Measurements from ENCODE around the gene KIFAP3. TPM values are rescaled to one million over a fixed set of nuclear protein-coding genes. Genes with fewer than 3 reads are reported as not detected.
A peak's percentile ranks its signal among the peaks of the same experiment; 100 is the strongest.

The KIFAP3 gene
- total and polyA plus RNA-seq, 2 of the 8 experiments (the other 6 are each of a cell fraction or from before 2014, with no cell fraction given), result 1.3 to 3.2 TPM

DNA sequence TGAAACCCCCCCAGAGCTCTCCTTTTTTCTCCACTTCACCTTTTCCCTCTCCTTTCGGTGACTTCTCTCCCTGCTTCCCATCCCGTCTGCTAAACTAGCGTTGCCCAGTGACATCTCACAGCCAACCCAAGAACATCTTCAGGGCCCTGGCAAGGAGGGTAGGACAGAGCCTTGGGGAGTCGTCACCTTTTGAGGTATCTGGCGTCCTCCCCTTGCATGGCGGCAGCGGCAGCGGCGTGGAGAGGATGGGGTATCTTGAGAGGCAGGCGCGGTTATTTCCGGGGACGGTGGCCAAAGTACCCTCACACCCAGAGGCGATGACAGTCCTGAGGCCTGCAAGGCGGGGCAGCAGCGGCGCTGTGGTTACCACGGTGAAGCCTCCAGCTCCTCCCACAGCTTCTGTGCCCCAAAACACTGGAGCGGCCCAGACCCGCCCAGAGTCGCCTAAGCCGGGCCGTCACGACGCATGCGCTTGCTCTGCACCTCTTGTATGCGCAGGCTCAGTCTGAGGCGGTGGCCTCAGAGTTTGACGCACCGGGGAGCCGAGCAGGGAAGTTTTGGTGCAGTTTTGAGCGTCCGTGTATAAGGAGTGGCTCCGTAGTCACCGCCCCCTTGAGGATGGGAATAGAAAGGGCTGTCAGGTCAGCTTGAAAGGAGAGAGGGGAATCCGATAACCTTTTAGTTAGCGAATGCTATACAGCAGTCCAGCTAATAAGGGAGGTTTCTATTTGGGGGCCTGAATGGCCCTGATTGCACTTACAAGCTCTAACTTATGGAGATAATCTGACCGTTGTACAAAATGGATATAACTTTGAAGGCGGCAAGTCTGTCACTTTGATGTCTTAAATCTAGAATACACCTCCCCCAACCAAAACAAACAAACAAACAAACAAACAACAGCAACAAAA is at the start of gene KIFAP3 (continued):
- TF ChIP-seq, protein P1, sequence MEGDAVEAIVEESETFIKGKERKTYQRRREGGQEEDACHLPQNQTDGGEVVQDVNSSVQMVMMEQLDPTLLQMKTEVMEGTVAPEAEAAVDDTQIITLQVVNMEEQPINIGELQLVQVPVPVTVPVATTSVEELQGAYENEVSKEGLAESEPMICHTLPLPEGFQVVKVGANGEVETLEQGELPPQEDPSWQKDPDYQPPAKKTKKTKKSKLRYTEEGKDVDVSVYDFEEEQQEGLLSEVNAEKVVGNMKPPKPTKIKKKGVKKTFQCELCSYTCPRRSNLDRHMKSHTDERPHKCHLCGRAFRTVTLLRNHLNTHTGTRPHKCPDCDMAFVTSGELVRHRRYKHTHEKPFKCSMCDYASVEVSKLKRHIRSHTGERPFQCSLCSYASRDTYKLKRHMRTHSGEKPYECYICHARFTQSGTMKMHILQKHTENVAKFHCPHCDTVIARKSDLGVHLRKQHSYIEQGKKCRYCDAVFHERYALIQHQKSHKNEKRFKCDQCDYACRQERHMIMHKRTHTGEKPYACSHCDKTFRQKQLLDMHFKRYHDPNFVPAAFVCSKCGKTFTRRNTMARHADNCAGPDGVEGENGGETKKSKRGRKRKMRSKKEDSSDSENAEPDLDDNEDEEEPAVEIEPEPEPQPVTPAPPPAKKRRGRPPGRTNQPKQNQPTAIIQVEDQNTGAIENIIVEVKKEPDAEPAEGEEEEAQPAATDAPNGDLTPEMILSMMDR (IDR thresholded peaks at IDR 0.05; ENCODE audit: control extremely low read depth in 1 of 3, insufficient read depth in 1 of 3, low read depth in 1 of 3, low read length in 3 of 3), result peak; percentile 42 to 72 (median 61); a peak in 3 of 4 replicates
- TF ChIP-seq BCL11A (IDR thresholded peaks at IDR 0.05; ENCODE audit: low read depth in 2 of 2, low read length in 2 of 2) (no peak), TBP (IDR thresholded peaks at IDR 0.05; ENCODE audit: low read depth, low read length) (peak; percentile 44; the same call in 1 of the 2 replicates), RFX5 (IDR thresholded peaks at IDR 0.05; ENCODE audit: borderline replicate concordance, low read depth, low read length) (no peak), JUND (IDR thresholded peaks at IDR 0.05; ENCODE audit: low read length) (no peak), SUZ12 (IDR thresholded peaks at IDR 0.05; ENCODE audit: low read length) (no peak), RXRA (IDR thresholded peaks at IDR 0.05; ENCODE audit: insufficient read depth, low read depth, low read length) (no peak), SRF (IDR thresholded peaks at IDR 0.05; ENCODE audit: low read depth, low read length) (no peak), YY1 (IDR thresholded peaks at IDR 0.05; ENCODE audit: low read depth, low read length) (no peak), BRCA1 (IDR thresholded peaks at IDR 0.05; ENCODE audit: low read depth, low read length) (no peak), POU5F1 (IDR thresholded peaks at IDR 0.05; ENCODE audit: low read depth, low read length) (no peak), CEBPB (IDR thresholded peaks at IDR 0.05; ENCODE audit: low read depth, low read length) (no peak), PHF8 (conservative IDR thresholded peaks at IDR 0.05; ENCODE audit: low read depth, low read length) (no peak; the same call in 1 of the 2 replicates), JUN (IDR thresholded peaks at IDR 0.05; ENCODE audit: low read depth, low read length) (no peak), CTBP2 (IDR thresholded peaks at IDR 0.05; ENCODE audit: borderline replicate concordance, insufficient read depth, insufficient read length, low read length) (no peak), BACH1 (IDR thresholded peaks at IDR 0.05; ENCODE audit: low read length) (no peak), EGR1 (IDR thresholded peaks at IDR 0.05; ENCODE audit: borderline replicate concordance, low read depth, low read length) (no peak), CBX8 (IDR thresholded peaks at IDR 0.05; ENCODE audit: borderline replicate concordance, low read depth, low read length) (no peak), CHD2 (IDR thresholded peaks at IDR 0.05; ENCODE audit: low read length) (no peak)
- TF ChIP-seq, protein P2, sequence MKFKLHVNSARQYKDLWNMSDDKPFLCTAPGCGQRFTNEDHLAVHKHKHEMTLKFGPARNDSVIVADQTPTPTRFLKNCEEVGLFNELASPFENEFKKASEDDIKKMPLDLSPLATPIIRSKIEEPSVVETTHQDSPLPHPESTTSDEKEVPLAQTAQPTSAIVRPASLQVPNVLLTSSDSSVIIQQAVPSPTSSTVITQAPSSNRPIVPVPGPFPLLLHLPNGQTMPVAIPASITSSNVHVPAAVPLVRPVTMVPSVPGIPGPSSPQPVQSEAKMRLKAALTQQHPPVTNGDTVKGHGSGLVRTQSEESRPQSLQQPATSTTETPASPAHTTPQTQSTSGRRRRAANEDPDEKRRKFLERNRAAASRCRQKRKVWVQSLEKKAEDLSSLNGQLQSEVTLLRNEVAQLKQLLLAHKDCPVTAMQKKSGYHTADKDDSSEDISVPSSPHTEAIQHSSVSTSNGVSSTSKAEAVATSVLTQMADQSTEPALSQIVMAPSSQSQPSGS (IDR thresholded peaks at IDR 0.05; ENCODE audit: low read length), result no peak

Measured in H1 (cell line).